HG03095 (cell line): ENCODE measurements around the gene METTL8.

ENCODE experiments used
- ATAC-seq: cut with Tn5 transposase; IDR thresholded peaks from one replicate; pipeline ENCODE4 v1.9.1; 2021; ENCODE audit warnings: moderate library complexity; ENCODE audit not compliant: unreplicated experiment

METTL8 gene, protein sequence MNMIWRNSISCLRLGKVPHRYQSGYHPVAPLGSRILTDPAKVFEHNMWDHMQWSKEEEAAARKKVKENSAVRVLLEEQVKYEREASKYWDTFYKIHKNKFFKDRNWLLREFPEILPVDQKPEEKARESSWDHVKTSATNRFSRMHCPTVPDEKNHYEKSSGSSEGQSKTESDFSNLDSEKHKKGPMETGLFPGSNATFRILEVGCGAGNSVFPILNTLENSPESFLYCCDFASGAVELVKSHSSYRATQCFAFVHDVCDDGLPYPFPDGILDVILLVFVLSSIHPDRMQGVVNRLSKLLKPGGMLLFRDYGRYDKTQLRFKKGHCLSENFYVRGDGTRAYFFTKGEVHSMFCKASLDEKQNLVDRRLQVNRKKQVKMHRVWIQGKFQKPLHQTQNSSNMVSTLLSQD

DNA sequence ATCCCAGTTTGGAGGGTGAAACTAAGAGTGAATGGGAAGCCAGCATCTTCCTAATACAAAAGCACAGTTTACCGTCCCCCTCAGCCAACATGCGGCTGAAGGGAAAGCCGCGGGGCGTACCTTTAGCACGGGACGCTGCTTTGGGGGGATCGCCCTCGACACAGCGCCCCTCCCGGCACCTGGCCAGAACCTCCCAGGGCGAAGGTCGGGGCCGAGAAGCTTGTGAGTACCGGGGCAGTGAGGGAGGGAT is at the start of gene METTL8:
TSS of gene METTL8 (minus strand) at position 228 of the 250 bp plus-strand sequence. CDS start 41,805 bp downstream, outside the sequence.
- ATAC-seq, result no peak

DNA sequence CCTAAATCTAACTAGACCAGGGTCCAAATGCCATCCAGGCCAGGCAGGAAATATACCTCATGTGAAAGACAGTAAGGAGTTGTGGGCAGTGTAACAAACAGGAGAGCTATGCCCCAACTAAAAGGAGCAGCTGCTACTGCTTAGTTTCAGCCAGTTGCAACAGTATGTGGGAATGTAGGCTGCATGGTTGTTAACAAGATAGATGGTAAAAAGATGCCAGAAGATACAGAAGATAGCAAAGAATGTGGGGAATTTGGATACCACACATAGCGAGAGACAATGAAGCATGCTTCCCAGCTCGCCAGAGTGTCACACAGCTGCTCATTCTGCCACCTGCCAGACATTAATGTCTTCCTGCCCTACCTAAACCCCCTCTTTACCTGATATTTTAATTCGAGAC is 49.1 kb upstream of the METTL8 start:
- no peak for ATAC-seq

DNA sequence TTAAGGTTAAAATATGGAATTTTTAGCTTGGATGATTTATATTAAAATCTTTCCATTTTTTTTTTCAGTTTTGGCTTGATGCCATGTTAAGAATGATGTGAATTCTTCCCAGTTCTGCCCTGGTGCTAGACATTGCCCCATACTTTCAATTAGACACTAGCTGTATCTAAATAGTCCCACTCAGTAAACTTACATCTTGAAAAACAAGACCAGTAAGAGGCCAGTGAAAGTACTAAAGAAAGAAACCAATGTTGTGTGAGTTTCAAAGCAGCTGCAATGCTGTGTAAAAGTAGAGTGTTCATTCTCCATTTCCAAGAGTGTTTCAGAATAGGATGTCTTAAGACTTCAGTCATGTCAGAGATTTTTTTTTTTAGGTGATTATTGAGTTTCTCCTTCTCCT is 48.5 kb upstream of the METTL8 start:
- ATAC-seq, result peak; percentile 63

DNA sequence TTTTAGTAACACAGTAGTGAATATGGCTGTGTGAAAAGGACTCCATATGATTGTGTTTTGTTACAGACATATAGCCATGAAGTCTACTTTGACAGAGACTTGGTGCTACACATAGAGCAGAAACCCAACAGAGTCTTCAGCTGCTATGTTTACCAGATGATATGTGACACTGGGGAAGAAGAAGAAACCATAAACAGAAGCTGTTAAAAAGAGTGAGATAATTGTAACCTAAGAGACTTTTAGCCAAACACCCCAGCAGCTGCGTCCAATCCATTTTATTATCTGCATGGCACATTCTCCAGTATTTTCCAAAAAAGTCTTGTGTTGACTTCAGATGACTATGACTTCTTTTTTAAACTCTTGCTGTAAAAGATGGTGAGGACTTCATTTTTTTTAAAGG is 47.1 kb upstream of the METTL8 start:
- ATAC-seq, result no peak

DNA sequence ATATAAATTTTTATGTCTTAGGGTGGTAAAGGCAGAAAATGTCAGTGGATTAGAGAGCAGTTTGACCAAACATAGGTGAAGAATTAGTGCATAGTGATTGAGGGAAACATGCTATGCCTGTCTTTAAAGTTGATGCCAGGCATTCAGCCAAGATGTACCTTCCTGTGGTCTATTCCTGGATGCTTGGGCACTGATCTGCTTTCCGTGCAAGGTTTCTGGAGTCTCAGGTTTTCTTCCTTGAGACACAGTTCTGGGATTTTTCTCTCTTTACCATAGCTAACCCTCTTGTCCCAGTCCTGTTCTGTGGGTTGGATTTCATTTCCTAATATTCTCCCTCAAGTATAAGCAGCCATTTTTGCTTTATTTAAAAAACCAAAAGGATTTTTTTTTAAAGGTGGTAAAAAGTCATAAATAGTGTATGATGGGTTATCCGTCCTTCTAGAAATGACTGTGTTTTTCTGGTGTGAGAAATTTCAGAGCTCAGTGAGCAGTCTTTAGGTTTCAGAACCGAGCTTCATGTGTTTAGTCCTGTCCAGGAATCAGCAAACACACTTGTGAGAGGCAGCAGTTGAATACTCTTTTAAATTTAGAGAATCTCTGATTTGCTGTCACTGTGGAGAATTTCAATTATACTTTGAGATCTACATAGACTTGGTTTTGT is 45.5 kb upstream of the METTL8 start:
- ATAC-seq, result peak; percentile 59

DNA sequence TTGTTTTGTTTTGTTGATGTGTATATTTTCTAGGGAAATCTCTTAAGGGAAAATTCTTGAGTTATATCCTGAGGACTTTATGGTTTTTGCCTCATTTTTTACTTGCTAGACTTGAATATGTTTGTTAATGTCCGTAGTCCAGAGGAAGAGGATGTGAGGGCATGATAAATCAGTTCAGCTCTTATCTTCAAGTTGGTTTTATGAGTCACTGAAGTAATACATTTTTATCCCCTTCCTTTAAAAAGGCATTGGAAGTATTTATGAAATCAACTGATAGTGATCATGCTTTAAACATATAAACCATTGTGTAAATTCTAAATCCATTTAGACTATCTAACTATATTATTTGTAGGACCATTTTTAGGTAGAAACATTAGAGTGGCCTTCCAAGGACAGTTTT is 44.6 kb upstream of the METTL8 start:
- ATAC-seq, result no peak

DNA sequence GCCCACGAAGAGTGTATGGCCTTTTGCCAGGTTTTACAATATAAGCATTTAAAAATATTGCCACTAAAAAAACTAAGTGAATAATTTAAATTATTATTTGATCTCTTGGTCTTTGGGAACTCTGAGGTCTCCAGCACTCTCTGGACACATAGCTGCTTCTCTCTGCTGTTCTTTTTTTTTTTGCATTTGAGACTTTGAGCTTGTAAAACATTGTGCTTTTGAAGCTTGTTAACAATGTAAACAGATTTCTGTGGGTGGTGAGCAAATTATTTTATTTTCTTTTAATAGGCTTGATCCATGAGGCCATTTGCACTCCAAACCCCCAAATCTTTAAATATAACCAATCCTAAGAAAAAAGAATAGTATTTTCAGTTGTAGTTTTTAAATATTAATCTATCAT is 42.2 kb upstream of the METTL8 start:
- no peak for ATAC-seq

DNA sequence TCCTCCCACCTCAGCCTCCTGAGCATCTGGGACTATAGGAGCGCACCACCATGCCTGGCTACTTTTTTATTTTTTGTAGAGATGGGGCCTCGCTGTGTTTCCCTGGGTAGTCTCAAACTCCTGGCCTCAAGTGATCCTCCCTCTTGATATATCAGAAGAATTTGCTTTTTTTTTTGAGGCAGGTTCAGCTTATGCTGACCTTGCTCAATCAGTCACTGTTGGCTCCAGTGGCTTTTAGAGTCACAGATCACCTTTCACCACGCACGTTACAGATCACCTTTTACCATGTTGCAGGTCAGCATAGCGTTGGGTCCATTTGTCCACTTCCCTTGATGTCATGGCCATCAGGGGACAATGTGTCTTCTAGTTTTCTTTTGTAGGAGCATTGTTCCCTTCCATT is 36.3 kb upstream of the METTL8 start:
- ATAC-seq, result no peak

DNA sequence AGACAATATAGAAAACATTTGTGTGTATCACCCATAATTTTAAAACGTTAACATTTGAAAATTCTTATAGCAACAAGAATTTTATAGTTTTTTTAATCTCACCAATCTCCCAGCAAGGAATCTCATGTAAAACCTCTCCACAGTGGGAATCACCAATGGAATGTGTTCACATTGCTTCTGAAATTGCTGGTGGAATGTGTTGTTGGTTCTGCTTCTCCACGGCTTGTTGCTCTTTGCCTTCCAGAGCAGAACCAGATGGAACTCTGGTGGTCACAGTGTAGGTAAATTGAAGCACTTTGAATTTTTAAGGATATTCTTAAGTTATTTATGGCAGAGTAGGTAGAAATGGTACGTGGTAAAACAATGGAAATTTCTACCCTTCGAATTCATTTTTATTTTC is 35.4 kb upstream of the METTL8 start:
- no peak for ATAC-seq

DNA sequence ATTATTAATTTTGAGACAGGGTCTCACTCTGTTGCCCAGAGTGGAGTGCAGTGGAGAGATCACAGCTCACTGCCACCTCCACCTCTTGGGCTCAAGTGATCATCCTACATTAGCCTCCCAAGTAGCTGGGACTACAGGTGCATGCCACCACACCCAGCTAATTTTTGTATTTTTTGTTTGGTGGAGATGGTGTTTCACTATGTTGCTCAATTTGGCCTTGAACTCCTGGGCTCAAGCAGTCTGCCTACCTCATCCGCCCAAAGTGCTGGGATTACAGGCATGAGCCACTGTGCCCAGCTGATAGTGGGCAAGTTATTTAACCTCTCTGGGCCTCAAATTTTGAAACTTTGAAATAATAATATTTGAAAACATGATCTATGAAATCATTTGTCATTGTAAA is 26.7 kb upstream of the METTL8 start:
- no peak for ATAC-seq

DNA sequence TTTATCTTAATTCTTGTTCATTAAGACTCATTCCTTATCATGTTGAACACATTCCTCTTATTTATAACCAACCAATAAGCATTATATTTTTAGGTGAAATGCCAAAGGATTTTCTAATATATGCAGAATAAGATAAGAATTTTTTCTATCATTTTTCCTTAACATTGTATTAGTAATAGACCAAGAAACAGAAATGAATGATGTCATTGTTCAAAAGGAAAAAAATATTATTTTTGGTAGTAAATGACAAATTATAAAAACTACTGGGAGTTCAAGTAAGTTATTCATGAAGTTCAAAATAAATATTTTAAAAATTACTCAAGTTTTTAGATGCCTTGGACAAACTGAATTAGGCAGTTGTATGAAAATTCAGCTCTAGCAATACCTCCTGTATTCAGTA is 25.7 kb upstream of the METTL8 start:
- ATAC-seq, result no peak

DNA sequence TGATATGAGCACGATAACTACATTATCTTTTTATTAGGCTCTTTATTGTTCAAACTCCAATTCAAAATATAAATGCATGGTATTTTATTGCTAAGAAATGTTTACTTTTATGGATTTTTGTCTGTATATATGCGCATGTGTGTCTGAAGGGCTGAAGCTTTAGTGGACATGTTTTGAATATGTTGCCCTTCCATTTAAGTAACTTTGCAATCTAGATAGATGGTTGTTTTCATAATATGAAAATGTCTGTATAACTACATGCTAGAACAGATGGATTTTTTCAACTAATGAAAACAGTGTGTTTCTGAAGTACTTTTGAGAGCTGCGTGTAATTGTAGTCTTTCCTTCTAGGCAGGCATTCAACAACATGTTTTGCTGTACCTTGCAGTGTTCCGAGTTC is 19.0 kb upstream of the METTL8 start:
- no peak for ATAC-seq

DNA sequence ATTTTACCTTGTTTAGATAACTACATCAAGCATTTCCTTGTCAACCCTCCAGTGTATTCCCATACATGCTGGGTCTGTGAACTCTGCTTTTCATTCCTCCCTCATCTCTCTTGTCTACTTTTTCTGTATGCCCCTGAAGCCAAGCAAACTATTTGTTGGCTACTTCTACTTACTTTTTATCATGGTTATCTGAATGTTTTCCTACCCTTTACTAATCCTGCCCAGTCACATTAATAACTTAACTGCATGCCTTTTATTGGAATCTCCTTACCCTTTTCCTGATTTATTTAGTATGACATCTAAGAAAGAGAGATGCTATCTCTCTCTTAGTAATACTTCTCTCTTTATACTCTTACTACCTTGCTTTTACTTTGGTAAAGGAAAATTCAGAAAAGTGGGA is 17.3 kb upstream of the METTL8 start:
- no peak for ATAC-seq

DNA sequence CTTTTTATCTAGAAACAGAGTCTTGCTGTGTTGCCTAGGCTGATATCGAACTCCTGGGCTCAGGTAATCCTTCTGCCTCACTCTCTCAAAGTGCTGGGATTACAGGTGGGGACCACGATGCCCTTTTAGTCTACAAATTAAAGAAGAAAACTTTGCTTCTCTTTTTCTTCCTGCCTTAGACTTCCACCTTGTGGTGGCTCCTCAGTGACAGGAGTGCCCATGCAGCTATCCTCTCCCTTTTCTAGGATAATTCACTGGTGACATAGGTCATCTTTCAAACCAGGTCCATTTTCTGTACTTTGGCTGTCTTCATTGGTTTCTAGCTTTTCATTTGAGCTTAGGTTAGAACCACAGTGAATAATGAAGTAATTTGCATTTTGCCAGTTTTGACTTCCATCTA is 13.9 kb upstream of the METTL8 start:
- no peak for ATAC-seq

DNA sequence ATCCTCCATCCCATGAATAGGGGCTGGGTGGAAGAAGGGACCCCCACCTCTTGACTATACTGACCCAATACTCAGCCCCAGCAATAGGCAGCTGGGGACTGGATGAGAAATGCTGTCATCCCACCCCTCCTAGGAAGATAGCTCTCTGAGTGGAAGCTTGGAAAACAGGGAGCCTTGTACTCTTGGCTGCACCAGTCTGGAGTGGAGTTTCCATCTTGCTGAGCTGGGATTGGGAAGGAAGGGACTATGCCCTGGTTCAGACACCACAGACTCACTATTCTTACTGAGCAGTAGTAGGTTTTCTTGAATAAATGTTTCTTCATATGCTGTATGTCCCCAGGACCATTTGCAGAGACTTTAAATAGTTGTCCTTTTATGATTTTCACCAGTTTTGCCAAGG is 7.7 kb upstream of the METTL8 start:
- ATAC-seq, result no peak

DNA sequence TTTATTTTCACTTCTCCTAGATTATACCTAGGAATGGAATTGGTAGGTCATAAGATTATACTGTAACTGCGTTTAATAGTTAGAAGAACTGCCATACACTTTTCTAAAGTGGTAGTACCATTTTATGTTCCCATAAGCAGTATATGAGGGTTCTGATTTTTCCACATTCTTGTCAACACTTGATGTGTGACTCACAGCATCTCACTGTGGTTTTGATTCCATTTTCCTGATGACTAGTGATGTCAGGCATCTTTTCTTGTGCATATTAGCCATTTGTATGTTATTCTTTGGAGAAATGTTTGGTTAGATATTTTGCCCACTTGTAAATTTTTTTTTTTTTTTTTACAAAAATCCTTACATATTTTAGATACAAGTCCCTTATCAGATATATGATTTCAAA is 2.5 kb upstream of the METTL8 start:
- ATAC-seq, result no peak

DNA sequence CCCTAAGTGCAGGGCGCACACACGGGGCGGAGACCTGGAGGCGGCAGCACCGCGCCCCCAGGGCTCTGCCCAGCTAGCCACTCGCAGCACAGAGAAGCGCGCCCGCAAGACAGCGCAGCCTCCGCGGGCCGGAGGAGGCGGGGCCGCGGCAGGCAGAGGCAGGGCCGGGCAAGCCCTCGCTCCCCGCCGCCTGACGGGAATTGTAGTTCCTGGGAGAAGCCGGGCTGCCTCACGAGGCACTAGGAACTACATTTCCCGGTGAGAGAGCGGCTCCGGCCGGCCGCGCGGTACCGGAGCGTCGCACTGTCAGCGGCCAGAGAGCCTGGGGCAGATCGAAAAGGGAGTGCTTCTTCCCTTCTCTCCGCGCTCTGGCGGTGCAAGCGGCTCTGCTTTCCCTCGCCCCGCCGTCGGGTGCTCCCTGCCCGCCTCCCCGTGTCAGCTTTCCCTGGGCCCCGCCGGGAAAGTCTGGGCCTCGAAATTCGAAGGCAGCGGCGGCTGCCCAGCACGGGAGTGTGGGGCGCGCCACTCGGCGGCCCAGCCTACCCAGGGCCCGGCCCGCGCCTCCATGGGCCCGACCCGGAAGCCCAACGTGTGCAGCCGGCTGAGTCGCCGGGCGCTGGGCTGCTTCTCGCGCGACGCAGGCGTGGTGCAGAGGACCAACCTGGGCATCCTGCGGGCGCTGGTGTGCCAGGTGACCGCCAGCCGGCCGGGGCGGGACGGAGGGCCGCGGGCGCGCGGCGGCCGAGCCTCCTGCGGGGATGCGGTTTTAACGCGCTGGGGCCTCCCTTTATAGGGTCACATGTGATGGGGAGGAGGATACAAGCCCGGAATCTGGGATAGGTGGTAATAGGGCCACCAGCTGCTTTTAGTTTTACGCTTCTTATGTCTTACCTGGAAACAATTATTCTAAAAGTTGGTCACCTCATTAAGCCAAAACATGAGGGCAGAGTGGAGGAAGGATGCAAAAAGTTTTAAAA is 511 bp upstream of the METTL8 start, which contains the start of gene DCAF17:
TSS of gene DCAF17 (plus strand) at position 214 of the 977 bp plus-strand sequence. CDS start at position 566, 352 bp downstream.
- peak; percentile 90 for ATAC-seq

DNA sequence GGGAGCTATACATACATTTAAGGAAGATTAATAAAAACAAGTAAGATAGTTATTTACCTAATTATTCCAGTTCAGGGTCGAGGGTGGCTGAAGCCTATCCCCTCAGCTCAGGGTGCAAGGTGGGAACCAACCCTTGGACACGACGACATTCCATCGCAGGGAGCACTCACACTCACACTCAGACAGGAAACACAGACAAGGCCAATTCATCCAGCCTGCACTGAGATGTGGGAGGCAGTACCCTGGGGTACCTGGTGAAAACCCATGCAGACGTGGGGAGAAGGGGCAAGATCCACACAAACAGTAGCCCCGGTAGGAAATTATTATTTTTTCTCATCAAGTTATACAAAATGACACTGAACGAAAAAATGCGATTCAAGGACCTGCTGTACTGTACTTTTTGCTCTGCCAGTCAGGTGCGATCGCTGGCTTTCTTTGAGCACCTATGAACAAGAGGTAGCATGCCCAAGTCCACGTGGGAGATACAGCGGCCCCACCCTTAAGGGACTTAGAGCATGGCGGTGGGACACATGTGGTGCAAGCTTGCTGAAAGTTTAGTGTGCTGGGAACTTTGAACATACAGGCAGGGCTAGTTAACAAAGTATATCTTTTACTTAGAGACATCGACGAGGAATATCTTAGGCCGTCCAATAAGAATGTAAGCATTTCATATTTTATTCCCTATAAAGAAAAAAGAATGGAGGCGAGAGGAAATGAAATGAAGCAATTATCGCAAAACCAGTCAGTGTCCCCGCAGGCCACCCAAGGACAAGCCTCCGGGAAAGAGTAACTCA is 624 bp downstream of the METTL8 start:
- no peak for ATAC-seq

DNA sequence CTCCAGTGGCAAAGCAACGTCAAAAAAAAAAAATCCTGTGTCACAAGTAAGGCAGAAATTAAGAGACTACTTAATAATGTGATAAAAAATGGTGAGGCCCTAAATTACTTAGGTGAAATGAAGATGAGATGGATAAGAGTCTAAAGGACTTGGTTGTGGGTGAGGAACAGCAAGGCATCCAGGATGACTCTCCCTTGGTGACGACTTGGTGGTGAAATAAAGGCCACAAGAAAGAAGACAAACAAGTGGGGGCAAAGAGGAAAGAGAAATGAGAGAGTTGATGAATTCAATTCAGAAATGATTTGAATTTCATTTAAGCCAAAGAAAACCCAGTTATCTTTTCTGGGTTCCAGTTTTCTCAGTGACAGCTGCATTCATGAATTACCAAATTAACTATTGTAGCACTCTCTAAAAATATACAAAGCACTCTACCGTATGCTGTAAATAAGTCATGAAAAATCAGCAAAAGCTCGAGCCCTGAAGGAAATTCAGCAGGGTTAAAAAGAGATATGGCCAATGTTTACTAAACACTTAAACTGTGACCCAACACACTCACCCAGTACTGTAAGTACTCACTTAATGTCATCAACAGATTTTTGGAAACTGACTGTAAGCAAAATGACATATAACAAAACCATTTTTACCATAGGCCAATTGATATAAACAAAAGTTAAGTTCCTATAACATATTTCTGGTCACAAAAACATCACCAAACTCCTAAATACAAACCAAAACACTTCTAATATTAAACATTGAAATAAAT is 1.4 kb downstream of the METTL8 start:
- no peak for ATAC-seq

DNA sequence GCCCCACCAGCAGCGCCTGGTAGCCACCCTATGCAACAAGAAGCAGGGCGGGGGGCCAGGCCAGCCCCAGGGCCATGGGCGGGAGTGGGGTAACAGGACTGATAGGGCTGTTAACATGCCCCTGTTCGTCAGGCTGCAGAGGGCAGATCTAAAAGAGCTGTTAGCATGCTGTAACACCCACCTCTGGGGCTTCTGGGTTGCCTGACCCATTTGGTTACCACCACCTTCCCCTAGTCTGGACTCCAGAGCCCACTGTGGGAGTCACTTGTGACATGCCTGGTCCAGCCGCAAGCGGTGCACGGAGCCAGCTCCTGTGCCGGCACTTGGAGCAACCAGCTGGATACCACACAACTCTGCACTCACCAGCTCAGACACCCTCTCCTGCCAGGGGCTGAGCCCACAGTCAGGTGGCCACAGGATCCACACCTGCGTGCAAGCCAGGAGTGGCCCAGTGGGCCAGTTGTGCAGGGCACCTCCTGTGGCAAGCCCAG is 2.1 kb downstream of the METTL8 start:
- ATAC-seq, result no peak
